GM23248 (cell line): ENCODE measurements around the gene KLF13. TPM values are rescaled to one million over a fixed set of nuclear protein-coding genes. Genes with fewer than 3 reads are reported as not detected.

ENCODE experiments used
- DNase-seq: peaks from one replicate; pipeline ENCODE4 v3.0.0-alpha.2; 2015
- H2AFZ ChIP-seq: fragments of 200-600 bp; sonication (generic); 2 replicates; pipeline ENCODE4 v1.6.1; 2016; ENCODE audit warnings: antibody characterized with exemption
- H3F3A ChIP-seq: fragments of 200-600 bp; sonication (generic); 2 replicates; pipeline ENCODE4 v1.6.1; 2016; ENCODE audit warnings: mild to moderate bottlenecking, antibody characterized with exemption, mixed run types; ENCODE audit not compliant: insufficient read depth
- H3K27ac ChIP-seq: fragments of 200-600 bp; sonication (generic); 2 replicates; pipeline ENCODE4 v1.5.1; 2016; ENCODE audit warnings: mild to moderate bottlenecking
- H3K27me3 ChIP-seq: fragments of 200-600 bp; sonication (generic); replicated peaks from 2 replicates; pipeline ENCODE4 v1.6.1; 2016; ENCODE audit warnings: mild to moderate bottlenecking; ENCODE audit not compliant: insufficient read depth
- H3K36me3 ChIP-seq: fragments of 200-600 bp; sonication (generic); 2 replicates; pipeline ENCODE4 v1.6.1; 2016; ENCODE audit warnings: low read depth, mild to moderate bottlenecking
- H3K4me1 ChIP-seq: fragments of 200-600 bp; sonication (generic); 2 replicates; pipeline ENCODE4 v1.6.1; 2016; ENCODE audit warnings: mild to moderate bottlenecking; ENCODE audit not compliant: insufficient read depth
- H3K4me2 ChIP-seq: fragments of 200-600 bp; sonication (generic); one replicate; pipeline ENCODE4 v1.6.1; 2016; ENCODE audit warnings: mild to moderate bottlenecking; ENCODE audit not compliant: unreplicated experiment
- H3K4me3 ChIP-seq: fragments of 200-600 bp; sonication (generic); 2 replicates; pipeline ENCODE4 v1.5.1; 2016; ENCODE audit warnings: mild to moderate bottlenecking
- H3K79me2 ChIP-seq: fragments of 200-600 bp; sonication (generic); 2 replicates; pipeline ENCODE4 v1.6.1; 2016; ENCODE audit warnings: mild to moderate bottlenecking; ENCODE audit not compliant: insufficient read depth
- H3K9ac ChIP-seq: fragments of 200-600 bp; sonication (generic); 2 replicates; pipeline ENCODE4 v1.6.1; 2016; ENCODE audit warnings: mild to moderate bottlenecking
- H3K9me2 ChIP-seq: fragments of 200-600 bp; sonication (generic); 2 replicates; pipeline ENCODE4 v1.6.1; 2016; ENCODE audit warnings: mixed run types, mild to moderate bottlenecking, moderate library complexity; ENCODE audit not compliant: insufficient read depth
- H3K9me3 ChIP-seq: fragments of 200-600 bp; sonication (generic); one replicate; pipeline ENCODE4 v1.6.1; 2017; ENCODE audit warnings: low read depth
- H4K20me1 ChIP-seq: fragments of 200-600 bp; sonication (generic); 2 replicates; pipeline ENCODE4 v1.6.0; 2016; ENCODE audit not compliant: insufficient read depth
- EZH2 ChIP-seq: fragments of 200-600 bp; sonication (generic); IDR thresholded peaks from 2 replicates; pipeline ENCODE4 v1.6.1; 2018; ENCODE audit warnings: antibody characterized with exemption, mild to moderate bottlenecking; ENCODE audit not compliant: insufficient read depth, poor library complexity, severe bottlenecking
- EZH2phosphoT487 ChIP-seq: fragments of 200-600 bp; sonication (generic); IDR thresholded peaks from 2 replicates; pipeline ENCODE4 v1.6.1; 2018; ENCODE audit warnings: antibody characterized with exemption, moderate library complexity, mild to moderate bottlenecking, low read depth; ENCODE audit not compliant: insufficient read depth
- WGBS, 2 experiments: methylation state at CpG; one replicate each; pipeline ENCODE4 v1.1.6; 2015 to 2017; ENCODE audit warnings: low lambda C conversion rate in 2 of 2, low coverage in 1 of 2; ENCODE audit errors: missing lambda C conversion rate in 2 of 2; 5-methylcytosine and 5-hydroxymethylcytosine counted together
- in situ Hi-C: fragments of 300-500 bp; cut with MboI; formaldehyde crosslinking; loops from 2 replicates; pipeline ENCODE4 v1.15.0; 2020
- polyA plus RNA-seq: library from polyadenylated mRNA; unstranded; fragments of >200 nt; fragmentation: Nextera tagmentation; extraction: Ambion mirVana; gene quantifications from 2 replicates; pipeline ENCODE4 v1.2.1, GENCODE V29; 2016
- total RNA-seq: library from RNA; depleted of rRNA; stranded (reverse); fragments of >200 nt; shearing (Covaris generic); gene quantifications from 2 replicates; pipeline ENCODE4 v1.2.3, GENCODE V29; 2014

Gene KLF13
- total and polyA plus RNA-seq, 2 experiments from 2014 or later: 8.0 to 38.9 TPM

DNA sequence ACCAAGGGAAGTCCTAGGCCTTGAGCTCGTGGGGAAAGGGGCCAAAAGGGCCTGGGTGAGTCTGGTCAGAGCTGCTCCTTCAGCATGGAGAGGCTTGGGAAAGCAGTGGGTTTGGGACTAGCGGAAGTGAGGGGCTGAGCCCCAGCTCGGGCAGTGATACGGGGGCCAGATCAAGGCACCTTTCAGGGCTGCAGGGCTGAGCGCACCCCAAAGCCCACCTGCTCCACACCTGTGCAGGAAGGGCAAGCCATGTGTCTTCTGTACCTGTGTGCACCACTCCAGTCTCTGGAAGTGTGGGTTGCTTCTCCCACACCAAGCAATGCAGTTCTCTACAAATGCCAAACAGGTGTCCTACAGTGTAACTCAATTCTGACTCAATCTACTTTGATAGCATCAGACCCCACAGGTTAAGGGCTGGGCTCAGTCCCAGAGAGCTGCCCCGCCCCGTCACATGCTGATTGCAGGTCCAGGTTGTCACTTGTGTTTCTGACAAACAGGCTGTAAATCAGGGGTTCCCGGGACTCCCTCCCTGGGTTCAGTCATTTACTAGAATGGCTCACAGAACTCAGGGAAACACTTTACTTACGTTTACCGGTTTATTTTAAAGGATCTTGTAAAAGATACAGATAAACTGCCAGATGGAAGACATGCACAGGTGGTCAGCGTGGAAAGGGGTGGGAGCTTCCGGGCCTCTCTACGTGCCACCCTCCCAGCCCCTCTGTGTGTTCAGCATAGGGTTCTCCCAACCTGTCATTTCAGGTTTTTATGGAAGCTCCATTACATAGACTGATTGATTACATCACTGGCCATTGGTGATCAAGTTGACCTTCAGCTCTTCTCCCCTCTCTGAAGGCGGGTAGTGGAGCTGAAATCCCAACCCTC lies 28.8 kb upstream of the KLF13 start:
- Histone ChIP-seq H3K4me2 (no peak overlapping the region), H4K20me1 (no peaks in the 10 kb centered on the region), H3K27ac (no peak overlapping the region), H3K9me2 (no peaks in the 10 kb centered on the region), H3F3A (no peaks in the 10 kb centered on the region), H3K27me3 (peaks cover 25% of the 10 kb centered on the region), H3K4me3 (no peak overlapping the region), H3K4me1 (no peaks in the 10 kb centered on the region), H3K36me3 (no peaks in the 10 kb centered on the region), H3K9me3 (no peaks in the 10 kb centered on the region), H3K9ac (no peak overlapping the region), H3K79me2 (no peaks in the 10 kb centered on the region), H2AFZ (no peak overlapping the region)
- no peak for DNase-seq
- TF ChIP-seq EZH2: no peak
- TF ChIP-seq EZH2phosphoT487: no peak
- WGBS, 2 experiments: 63 to 67% methylated on average over 14 of the region's 14 CpGs
- in situ Hi-C loops: no loop called here

DNA sequence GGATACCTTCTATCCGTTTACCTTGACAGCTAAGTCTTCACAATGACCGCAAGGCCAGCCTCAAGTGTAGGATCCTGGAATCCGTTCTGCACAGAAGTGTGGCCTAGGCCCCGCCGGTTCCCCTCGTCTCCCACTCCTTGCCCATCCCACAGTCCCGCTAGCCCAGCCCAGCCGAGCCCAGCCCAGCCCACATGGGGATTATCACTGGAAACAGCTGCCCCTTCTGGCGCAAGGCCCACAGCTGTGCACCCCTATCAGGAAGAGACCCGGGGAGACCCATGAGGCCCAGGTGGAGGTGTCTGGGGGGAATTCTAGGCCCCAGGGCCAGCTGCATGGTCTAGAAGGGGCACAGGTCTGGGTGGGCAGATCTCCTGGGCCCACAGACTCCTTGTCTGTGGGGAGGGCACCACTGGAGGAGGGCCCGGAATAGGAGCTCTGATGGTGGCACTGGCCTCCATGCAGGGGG lies 27.9 kb upstream of the KLF13 start:
- Histone ChIP-seq H3K9me3 (no peaks in the 10 kb centered on the region), H3K4me1 (no peaks in the 10 kb centered on the region), H3K4me3 (no peak overlapping the region), H3K27me3 (peaks cover 17% of the 10 kb centered on the region; the same call in 1 of the 2 replicates), H3F3A (no peaks in the 10 kb centered on the region), H3K4me2 (no peak overlapping the region), H3K9me2 (no peaks in the 10 kb centered on the region), H3K9ac (no peak overlapping the region), H3K79me2 (no peaks in the 10 kb centered on the region), H4K20me1 (no peaks in the 10 kb centered on the region), H2AFZ (no peak overlapping the region), H3K36me3 (no peaks in the 10 kb centered on the region), H3K27ac (no peak overlapping the region)
- no peak for DNase-seq
- 81 to 84% methylated on average over 11 of the region's 11 CpGs for WGBS, 2 experiments
- TF ChIP-seq EZH2 (no peak), EZH2phosphoT487 (no peak)
- in situ Hi-C loops: no loop called here

DNA sequence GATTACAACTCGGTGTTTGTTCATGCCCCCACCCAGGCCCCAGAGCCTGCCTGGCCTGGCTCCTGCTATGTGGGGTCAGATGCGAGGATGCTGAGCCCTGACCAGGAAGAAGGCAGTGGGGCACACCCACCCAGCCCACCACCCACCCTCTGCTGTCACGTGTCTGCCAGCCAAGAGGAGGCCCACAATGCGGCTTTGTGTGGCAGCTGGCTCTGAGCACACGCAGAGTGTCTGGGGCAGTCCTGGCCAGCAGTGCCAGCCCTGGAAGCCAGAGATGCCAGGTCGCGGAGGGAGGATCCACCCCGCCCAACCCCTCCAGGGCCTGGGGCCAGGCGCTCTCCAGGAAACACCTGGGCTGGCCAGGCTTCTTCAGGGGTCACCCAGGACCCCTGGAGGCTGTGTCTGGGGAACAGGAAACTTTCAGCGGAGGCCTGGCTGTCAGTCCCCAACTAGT lies 26.4 kb upstream of the KLF13 start:
- in situ Hi-C loops: no loop called here
- H3K27ac ChIP-seq: no peak overlapping the region
- no peaks in the 10 kb centered on the region for H3K9me2 ChIP-seq
- no peaks in the 10 kb centered on the region for H3K79me2 ChIP-seq
- H4K20me1 ChIP-seq: no peaks in the 10 kb centered on the region
- no peak overlapping the region for H3K4me2 ChIP-seq
- no peak overlapping the region for H3K4me3 ChIP-seq
- TF ChIP-seq EZH2: no peak
- no peak for TF ChIP-seq EZH2phosphoT487
- no peak for DNase-seq
- H3K9me3 ChIP-seq: no peaks in the 10 kb centered on the region
- 62 to 69% methylated on average over 9 to 10 of the region's 10 CpGs for WGBS, 2 experiments
- H3K27me3 ChIP-seq: peaks cover 10% of the 10 kb centered on the region; the same call in 1 of the 2 replicates
- no peaks in the 10 kb centered on the region for H3F3A ChIP-seq
- H2AFZ ChIP-seq: no peak overlapping the region
- no peaks in the 10 kb centered on the region for H3K36me3 ChIP-seq
- H3K4me1 ChIP-seq: no peaks in the 10 kb centered on the region
- no peak overlapping the region for H3K9ac ChIP-seq

DNA sequence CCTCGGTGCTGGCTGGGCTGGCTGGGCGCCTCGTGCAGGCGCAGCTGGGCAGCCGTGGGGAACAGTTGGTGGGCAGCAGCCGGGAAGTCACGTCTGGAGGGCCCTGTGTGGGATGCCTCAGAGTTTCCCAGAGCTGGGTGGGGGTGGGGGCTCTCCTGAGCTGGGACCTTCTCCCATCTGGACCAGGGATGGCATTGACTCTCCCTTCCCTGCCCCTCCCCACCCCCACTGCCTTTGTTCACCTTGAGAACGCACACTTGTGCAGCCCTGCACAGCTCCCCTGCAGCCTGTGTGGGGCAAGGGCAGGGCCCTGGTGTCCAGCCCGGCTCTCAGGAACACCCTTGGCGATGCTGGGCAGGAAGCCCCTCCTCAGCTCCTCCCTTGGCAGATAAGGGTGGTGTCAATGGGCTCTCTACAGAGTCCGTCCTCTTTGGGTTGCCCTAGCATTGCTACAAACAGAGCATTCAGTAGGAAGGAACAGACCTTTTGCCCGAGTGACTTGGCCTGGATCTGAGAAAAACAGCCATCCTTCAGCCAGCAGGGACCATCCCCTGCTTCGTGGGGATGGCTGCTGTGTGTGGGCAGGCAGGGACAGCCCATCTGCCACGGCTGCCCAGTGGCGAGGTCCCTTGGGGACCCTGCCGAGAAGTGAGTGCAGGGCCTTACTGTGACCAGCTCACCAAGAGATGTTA lies 25.5 kb upstream of the KLF13 start:
- Histone ChIP-seq H3F3A (no peaks in the 10 kb centered on the region), H3K9ac (no peak overlapping the region), H3K27me3 (peaks cover 5% of the 10 kb centered on the region; the same call in 1 of the 2 replicates), H3K79me2 (no peaks in the 10 kb centered on the region), H3K36me3 (no peaks in the 10 kb centered on the region), H3K4me2 (no peak overlapping the region), H3K27ac (no peak overlapping the region), H4K20me1 (no peaks in the 10 kb centered on the region), H3K4me3 (no peak overlapping the region), H3K9me3 (no peaks in the 10 kb centered on the region), H3K9me2 (no peaks in the 10 kb centered on the region), H3K4me1 (no peaks in the 10 kb centered on the region), H2AFZ (no peak overlapping the region)
- TF ChIP-seq EZH2: no peak
- no peak for TF ChIP-seq EZH2phosphoT487
- in situ Hi-C loops: no loop called here
- 53 to 54% methylated on average over 16 of the region's 16 CpGs for WGBS, 2 experiments
- DNase-seq: no peak
